ENCODE data around the gene SELENOM. TPM values are rescaled to one million over a fixed set of nuclear protein-coding genes. Genes with fewer than 3 reads are reported as not detected.

Gene SELENOM
- total RNA-seq, 4 donors from 2014 or later, result 31.4 to 89.1 (median 43.7) TPM

DNA sequence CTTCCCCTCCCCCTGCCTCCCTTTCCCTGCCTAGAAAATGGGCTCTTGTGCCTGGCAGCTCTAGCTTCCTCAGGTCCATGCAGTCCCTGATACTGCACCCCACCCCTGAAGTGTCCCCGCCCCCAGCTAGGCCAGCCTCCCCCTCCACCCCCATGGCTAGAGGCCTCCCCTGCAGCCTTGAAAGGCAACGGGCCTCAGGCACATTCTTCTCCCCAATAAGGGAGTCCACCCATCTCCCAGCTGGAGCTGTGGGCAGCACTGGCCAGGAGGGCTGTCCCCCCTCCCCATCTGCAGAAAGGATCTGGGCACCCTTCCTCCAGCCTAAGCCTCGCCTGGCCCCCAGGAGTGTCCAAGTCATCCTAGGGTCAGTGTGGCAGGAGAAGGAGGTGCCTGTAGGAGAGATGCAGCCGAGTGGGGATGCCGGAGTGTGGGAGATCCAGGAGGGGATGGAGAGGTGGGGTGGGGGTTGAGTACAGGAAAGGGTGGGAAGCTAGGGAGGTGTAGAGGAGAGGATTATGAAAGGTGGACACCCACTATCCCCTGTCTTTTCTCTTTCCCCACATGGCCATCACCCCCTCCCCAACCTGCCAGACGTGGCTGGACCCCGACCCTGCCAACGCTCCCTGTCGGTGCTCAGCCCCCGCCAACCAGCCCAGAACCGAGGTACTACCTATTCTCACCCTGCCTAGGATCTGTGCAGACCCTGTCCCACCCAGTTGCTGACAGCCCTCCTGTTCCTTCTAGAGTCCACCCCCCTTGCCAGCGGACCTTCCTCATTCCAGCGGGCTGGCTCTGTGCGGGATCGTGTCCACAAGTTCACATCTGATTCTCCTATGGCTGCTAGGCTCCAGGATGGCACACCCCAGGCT lies 16.9 kb downstream of the SELENOM start:
- Histone ChIP-seq H3K9me3 (no peaks in the 10 kb centered on the region), H3K27ac (peak overlapping the region; percentile 30 to 65 (median 62)), H3K4me1 (peaks cover 0 to 29% (median 8%) of the 10 kb centered on the region in 4 donors), H3K4me3 (peak overlapping the region in 1 of 4 donors; percentile 36), H3K36me3 (peaks cover 0 to 75% (median 0%) of the 10 kb centered on the region in 3 donors), H3K27me3 (no peaks in the 10 kb centered on the region)
- DNase-seq, result no peak
- TF ChIP-seq, protein P1, sequence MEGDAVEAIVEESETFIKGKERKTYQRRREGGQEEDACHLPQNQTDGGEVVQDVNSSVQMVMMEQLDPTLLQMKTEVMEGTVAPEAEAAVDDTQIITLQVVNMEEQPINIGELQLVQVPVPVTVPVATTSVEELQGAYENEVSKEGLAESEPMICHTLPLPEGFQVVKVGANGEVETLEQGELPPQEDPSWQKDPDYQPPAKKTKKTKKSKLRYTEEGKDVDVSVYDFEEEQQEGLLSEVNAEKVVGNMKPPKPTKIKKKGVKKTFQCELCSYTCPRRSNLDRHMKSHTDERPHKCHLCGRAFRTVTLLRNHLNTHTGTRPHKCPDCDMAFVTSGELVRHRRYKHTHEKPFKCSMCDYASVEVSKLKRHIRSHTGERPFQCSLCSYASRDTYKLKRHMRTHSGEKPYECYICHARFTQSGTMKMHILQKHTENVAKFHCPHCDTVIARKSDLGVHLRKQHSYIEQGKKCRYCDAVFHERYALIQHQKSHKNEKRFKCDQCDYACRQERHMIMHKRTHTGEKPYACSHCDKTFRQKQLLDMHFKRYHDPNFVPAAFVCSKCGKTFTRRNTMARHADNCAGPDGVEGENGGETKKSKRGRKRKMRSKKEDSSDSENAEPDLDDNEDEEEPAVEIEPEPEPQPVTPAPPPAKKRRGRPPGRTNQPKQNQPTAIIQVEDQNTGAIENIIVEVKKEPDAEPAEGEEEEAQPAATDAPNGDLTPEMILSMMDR (IDR thresholded peaks at IDR 0.05), result no peak
- no peak for TF ChIP-seq POLR2A (IDR thresholded peaks at IDR 0.05)

DNA sequence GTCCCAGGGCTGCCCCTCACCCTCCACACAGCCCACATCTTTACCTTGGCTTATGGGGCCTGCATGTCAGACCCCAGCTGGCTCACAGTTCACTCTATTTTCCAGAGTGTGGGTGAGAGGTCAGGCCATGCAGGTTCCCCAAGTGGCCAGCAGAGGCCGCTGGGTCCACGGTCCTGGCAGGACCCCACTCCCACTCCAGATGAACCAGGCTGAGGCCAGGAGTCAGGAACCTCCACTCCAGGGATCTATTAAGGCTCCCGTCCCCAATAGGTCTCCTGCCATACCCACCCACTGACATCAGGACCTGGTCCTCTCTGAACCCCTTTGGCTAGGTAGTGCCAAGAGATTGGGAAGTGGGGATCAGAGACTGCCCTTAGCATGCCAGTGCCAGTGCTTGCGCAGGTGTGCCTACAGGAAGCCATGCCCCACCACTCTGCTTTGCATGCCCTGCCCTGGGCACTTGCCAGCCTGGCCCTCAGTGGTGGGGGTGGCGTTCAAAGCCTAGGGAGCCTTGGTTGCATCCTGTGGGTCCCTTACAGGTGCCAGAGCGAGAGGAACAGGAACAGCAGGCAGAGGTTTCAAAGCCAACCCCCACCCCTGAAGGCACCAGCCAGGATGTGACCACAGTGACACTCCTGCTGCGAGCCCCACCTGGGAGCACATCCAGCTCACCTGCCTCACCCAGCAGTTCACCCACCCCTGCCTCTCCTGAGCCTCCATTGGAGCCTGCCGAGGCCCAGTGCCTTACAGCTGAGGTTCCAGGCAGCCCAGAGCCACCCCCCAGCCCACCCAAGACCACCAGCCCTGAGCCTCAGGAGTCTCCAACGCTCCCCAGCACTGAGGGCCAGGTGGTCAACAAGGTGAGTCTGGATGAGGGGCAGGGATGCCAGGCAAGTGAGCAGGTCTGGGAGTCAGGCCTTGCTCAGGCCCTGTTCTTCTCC lies 17.9 kb downstream of the SELENOM start:
- Histone ChIP-seq H3K4me3 (peak overlapping the region in 1 of 4 donors; percentile 31), H3K9me3 (no peaks in the 10 kb centered on the region), H3K36me3 (peaks cover 0 to 67% (median 0%) of the 10 kb centered on the region in 3 donors), H3K27me3 (no peaks in the 10 kb centered on the region), H3K4me1 (peaks cover 0 to 31% (median 8%) of the 10 kb centered on the region in 4 donors), H3K27ac (peak overlapping the region; percentile 30 to 65 (median 62))
- DNase-seq, result peak; percentile 68 to 84 (median 68)
- TF ChIP-seq, protein P1 (IDR thresholded peaks at IDR 0.05), result peak; percentile 73 to 88 (median 79)
- no peak for TF ChIP-seq POLR2A (IDR thresholded peaks at IDR 0.05)

DNA sequence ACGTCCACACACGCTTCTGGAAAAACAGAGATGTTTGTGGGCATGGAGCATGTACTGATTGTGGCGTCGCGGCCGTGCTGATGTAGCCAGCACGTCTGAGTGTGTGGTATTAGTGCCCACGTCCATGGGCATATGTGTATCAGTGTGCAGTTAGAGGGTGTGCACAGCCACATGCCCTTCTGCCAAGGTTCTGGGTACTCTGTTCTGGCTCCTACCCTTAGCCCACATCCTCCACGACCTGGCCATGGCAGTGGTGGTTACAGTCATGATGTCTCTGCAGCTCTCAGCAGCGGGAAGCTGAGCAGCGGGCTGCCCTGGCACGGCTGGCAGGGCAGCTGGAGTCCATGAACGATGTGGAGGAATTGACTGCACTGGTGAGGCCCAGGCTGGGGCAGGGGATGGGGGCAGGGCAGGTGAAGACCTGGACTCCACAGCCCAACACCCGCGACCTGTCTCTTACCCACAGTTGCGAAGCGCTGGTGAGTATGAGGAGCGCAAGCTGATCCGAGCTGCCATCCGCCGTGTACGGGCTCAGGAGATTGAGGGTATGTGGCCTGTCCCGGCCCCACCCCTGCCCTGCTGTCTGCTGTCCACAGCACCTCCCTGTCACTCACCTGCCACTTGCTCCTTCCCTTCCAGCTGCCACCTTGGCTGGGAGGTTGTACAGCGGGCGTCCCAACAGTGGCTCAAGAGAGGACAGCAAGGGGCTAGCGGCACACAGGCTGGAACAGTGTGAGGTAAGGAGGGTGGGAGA lies 19.0 kb downstream of the SELENOM start:
- H3K36me3 ChIP-seq, result peaks cover 0 to 57% (median 0%) of the 10 kb centered on the region in 3 donors
- peaks cover 4 to 41% (median 15%) of the 10 kb centered on the region in 4 donors for H3K4me1 ChIP-seq
- DNase-seq, result peak in 1 of 3 donors; percentile 46
- peak overlapping the region in 1 of 4 donors; percentile 8 for H3K4me3 ChIP-seq
- H3K27ac ChIP-seq, result peak overlapping the region in 3 of 4 donors; percentile 62 to 65 (median 62)
- H3K9me3 ChIP-seq, result no peaks in the 10 kb centered on the region
- H3K27me3 ChIP-seq, result no peaks in the 10 kb centered on the region
- TF ChIP-seq, protein P1 (IDR thresholded peaks at IDR 0.05), result no peak
- no peak for TF ChIP-seq POLR2A (IDR thresholded peaks at IDR 0.05)

DNA sequence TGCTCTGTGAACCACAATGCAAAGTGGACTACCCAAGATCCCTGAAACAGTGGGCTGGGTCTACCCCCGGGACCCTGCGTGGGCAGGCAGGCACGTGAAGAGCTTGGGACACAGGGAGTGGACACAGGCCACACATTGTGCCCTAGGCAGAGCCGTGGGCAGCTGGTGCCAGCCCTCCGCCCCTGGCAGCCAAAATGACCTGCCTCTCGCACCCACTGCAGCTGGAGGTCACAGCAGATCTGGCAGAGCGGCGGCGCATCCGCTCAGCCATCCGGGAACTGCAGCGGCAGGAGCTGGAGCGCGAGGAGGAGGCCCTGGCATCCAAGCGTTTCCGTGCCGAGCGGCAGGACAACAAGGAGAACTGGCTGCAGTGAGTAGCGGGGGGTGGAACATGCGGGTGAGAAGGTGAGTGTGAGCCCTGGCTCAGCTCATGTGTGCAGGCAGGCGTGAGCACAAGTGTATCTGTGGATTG lies 19.6 kb downstream of the SELENOM start:
- Histone ChIP-seq H3K4me1 (peaks cover 4 to 48% (median 15%) of the 10 kb centered on the region in 4 donors), H3K9me3 (no peaks in the 10 kb centered on the region), H3K27me3 (no peaks in the 10 kb centered on the region), H3K27ac (peak overlapping the region in 3 of 4 donors; percentile 38 to 94 (median 62)), H3K4me3 (no peak overlapping the region), H3K36me3 (peaks cover 0 to 51% (median 0%) of the 10 kb centered on the region in 3 donors)
- TF ChIP-seq, protein P1 (IDR thresholded peaks at IDR 0.05), result no peak
- no peak for TF ChIP-seq POLR2A (IDR thresholded peaks at IDR 0.05)
- peak in 1 of 3 donors; percentile 35 for DNase-seq
